OCI-LY7 (cell line): ENCODE results near the gene BST1.

Experiments used
- EZH2phosphoT487 ChIP-seq: fragments of 200-600 bp; sonication (generic); IDR thresholded peaks from 2 replicates; pipeline ENCODE4 v1.6.1; 2018; ENCODE audit warnings: low read depth, borderline replicate concordance, mild to moderate bottlenecking, mixed run types, antibody characterized with exemption, low read length, moderate library complexity, mixed read lengths
- TF ChIP-seq, protein P1 (sequence below): fragments of 200-600 bp; sonication (generic); conservative IDR thresholded peaks from 2 replicates; pipeline ENCODE4 v1.5.1; 2014; ENCODE audit warnings: mild to moderate bottlenecking, antibody characterized with exemption, low read length, moderate library complexity, mixed read lengths

DNA sequence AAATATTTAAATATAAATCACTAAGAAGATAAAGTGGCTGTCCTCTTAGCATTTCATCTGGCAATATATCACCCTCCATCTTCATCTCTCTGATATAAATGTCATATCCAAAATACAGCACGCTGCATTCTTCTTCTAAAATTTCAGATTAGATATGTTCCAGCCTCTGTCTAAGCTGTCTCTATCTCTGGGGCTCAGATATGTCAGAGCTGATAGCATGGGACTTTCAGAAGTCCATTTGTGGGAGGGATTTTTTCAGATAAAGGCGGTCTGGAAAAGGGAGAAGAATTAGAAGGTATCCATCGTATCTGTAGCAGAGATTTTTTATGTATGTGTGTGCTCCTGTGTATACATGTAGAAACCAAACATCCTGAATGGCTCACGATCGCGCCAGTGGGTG lies 50.2 kb downstream of the BST1 start:
- TF ChIP-seq, protein P1, sequence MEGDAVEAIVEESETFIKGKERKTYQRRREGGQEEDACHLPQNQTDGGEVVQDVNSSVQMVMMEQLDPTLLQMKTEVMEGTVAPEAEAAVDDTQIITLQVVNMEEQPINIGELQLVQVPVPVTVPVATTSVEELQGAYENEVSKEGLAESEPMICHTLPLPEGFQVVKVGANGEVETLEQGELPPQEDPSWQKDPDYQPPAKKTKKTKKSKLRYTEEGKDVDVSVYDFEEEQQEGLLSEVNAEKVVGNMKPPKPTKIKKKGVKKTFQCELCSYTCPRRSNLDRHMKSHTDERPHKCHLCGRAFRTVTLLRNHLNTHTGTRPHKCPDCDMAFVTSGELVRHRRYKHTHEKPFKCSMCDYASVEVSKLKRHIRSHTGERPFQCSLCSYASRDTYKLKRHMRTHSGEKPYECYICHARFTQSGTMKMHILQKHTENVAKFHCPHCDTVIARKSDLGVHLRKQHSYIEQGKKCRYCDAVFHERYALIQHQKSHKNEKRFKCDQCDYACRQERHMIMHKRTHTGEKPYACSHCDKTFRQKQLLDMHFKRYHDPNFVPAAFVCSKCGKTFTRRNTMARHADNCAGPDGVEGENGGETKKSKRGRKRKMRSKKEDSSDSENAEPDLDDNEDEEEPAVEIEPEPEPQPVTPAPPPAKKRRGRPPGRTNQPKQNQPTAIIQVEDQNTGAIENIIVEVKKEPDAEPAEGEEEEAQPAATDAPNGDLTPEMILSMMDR, result no peak
- no peak for TF ChIP-seq EZH2phosphoT487
